HFF-Myc (cell line): ENCODE results near the gene MAP3K20.

Experiments used
- DNase-seq: peaks from one replicate; pipeline ENCODE4 v3.0.0-alpha.2; 2011; ENCODE audit warnings: low read depth; ENCODE audit errors: extremely low read depth
- H3K4me3 ChIP-seq: replicated peaks from 2 replicates; pipeline ENCODE4 v1.5.1; 2011; ENCODE audit warnings: low read depth, mild to moderate bottlenecking, control low read depth, low read length
- TF ChIP-seq, protein P1 (sequence below): IDR thresholded peaks from 2 replicates; pipeline ENCODE4 v1.5.1; 2012; ENCODE audit warnings: mild to moderate bottlenecking, low read depth, low read length, control low read depth; ENCODE audit errors: missing control alignments

MAP3K20 gene

GRCh38 chr2:173187941-173188788 is 112.5 kb downstream of the MAP3K20 start:
- DNase-seq, result no peak
- TF ChIP-seq, protein P1, sequence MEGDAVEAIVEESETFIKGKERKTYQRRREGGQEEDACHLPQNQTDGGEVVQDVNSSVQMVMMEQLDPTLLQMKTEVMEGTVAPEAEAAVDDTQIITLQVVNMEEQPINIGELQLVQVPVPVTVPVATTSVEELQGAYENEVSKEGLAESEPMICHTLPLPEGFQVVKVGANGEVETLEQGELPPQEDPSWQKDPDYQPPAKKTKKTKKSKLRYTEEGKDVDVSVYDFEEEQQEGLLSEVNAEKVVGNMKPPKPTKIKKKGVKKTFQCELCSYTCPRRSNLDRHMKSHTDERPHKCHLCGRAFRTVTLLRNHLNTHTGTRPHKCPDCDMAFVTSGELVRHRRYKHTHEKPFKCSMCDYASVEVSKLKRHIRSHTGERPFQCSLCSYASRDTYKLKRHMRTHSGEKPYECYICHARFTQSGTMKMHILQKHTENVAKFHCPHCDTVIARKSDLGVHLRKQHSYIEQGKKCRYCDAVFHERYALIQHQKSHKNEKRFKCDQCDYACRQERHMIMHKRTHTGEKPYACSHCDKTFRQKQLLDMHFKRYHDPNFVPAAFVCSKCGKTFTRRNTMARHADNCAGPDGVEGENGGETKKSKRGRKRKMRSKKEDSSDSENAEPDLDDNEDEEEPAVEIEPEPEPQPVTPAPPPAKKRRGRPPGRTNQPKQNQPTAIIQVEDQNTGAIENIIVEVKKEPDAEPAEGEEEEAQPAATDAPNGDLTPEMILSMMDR, result no peak
- H3K4me3 ChIP-seq, result no peak overlapping the region

DNA sequence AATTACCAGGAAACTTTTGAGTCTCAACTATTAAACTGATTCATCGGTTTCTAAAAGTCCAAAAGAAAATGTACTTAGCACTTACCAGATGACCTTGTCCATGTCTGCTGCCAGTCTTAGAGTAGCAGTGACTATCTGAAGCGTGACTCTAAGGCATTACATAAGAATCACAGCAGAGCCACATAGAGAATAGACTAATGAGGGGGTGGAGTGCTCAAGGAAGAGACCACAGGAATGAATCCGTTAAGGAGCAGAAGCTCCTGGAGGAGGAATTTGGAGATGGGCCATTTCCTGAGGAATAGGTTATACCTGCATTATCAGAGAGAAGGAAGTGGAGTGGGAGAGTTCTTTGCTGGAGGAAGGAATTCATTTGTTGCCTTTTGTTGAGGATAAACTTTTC is 116.0 kb downstream of the MAP3K20 start:
- TF ChIP-seq, protein P1, result no peak
- no peak overlapping the region for H3K4me3 ChIP-seq
- DNase-seq, result no peak

- TF ChIP-seq, protein P1, result no peak
- DNase-seq, result no peak
- H3K4me3 ChIP-seq, result no peak overlapping the region
Observed at GRCh38 chr2:173192071-173192470, 116.4 kb downstream of the MAP3K20 start.

DNA sequence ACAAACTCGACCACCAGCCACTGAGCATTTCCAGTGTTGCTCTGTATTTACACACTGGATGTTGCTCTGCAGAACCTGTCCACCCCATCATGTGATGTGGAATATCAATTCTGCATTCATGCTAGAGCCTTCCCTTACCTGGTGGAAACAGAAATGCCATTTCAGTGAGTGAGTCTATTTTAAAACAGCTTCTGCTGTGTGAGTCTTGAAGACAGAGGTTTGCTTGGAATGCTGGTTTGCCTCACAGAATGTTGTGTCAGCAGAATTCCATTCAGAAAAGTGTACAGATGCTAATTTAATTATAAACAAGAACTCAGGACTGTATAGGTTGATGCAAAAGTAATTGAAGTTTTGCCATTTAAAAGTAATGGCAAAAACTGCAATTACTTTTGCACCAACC is 118.3 kb downstream of the MAP3K20 start:
- TF ChIP-seq, protein P1, result no peak
- DNase-seq, result no peak
- no peak overlapping the region for H3K4me3 ChIP-seq

- TF ChIP-seq, protein P1, result no peak
- H3K4me3 ChIP-seq, result no peak overlapping the region
- no peak for DNase-seq
Observed at GRCh38 chr2:173195100-173195499, 119.5 kb downstream of the MAP3K20 start.

GRCh38 chr2:173196080-173196479 is 120.4 kb downstream of the MAP3K20 start:
- DNase-seq, result no peak
- H3K4me3 ChIP-seq, result no peak overlapping the region
- TF ChIP-seq, protein P1, result no peak

DNA sequence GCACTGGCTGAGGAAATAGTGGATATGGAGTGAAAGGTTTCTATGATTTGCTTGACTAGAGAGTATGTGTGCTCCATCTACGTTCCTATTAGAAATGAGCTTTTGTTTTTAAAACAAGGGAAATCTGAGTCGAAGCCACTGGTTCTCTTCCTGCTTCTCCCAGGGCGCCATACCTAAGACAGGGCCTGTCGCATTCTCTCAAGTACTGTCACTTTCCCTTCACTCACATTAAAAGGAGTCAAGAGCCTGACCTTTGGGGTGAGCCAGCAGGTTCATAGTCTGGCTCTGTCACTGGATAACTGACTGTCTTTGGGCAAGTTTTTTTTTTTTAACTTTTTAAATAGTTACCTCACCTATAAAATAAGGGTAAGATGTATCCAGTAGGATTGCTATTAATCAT is 121.0 kb downstream of the MAP3K20 start:
- DNase-seq, result no peak
- TF ChIP-seq, protein P1, result no peak
- no peak overlapping the region for H3K4me3 ChIP-seq
